Hippocampal formation (tissue), 2 donors: ENCODE measurements around the gene PI4KB.
"Not testable (repeated sequence)": the region's sequence is repeated elsewhere in the genome, so short reads cannot be mapped to it uniquely, and the experiment has no call there.

Source experiments
- DNase-seq, 2 donors: peaks; one replicate each; lab custom pipeline; 2025; lab: John Stamatoyannopoulos, UW

PI4KB gene

GRCh38 chr1:151327223-151327902 lies at the start of gene PI4KB:
PI4KB (minus strand) TSS chr1:151327416; CDS start chr1:151316481, 10,935 bp downstream.
- DNase-seq, result peak; percentile 91 to 99

GRCh38 chr1:151373196-151373595 lies 46.0 kb upstream of the PI4KB start:
- no peak for DNase-seq

- DNase-seq, result peak; percentile 28 to 37
These were observed 45.1 kb upstream of the PI4KB start, which contains the start of gene SELENBP1 for GRCh38 chr1:151372058-151372934. SELENBP1 (minus strand) TSS chr1:151372705; CDS start chr1:151372641, 64 bp downstream.

- peak; percentile 31 to 57 for DNase-seq
These were observed 44.3 kb upstream of the PI4KB start for GRCh38 chr1:151371370-151372057.

- no peak for DNase-seq
These were observed 43.1 kb upstream of the PI4KB start for GRCh38 chr1:151370211-151370911.

GRCh38 chr1:151369621-151370048 lies 42.4 kb upstream of the PI4KB start:
- no peak for DNase-seq

GRCh38 chr1:151369302-151369610 lies 42.0 kb upstream of the PI4KB start:
- no peak for DNase-seq

- no peak for DNase-seq
These were observed 41.4 kb upstream of the PI4KB start for GRCh38 chr1:151368393-151369301.

- DNase-seq, result no peak
These were observed 40.6 kb upstream of the PI4KB start for GRCh38 chr1:151367658-151368392.

GRCh38 chr1:151364996-151365395 lies 37.8 kb upstream of the PI4KB start:
- DNase-seq, result no peak

GRCh38 chr1:151362308-151363155 lies 35.3 kb upstream of the PI4KB start:
- DNase-seq, result no peak

- DNase-seq, result no peak
These were observed 34.7 kb upstream of the PI4KB start for GRCh38 chr1:151361883-151362282.

- no peak for DNase-seq
These were observed 29.5 kb upstream of the PI4KB start for GRCh38 chr1:151356696-151357095.

- DNase-seq, result no peak
These were observed 25.0 kb upstream of the PI4KB start for GRCh38 chr1:151352021-151352718.

- DNase-seq, result not testable (repeated sequence)
These were observed 23.1 kb upstream of the PI4KB start for GRCh38 chr1:151350323-151350722.

- no peak for DNase-seq
These were observed 20.5 kb upstream of the PI4KB start for GRCh38 chr1:151347523-151348246.

- DNase-seq, result peak; percentile 90 to 96
These were observed 19.7 kb upstream of the PI4KB start, which contains the start of gene RFX5 for GRCh38 chr1:151346769-151347522. RFX5 (minus strand) TSS chr1:151347252; CDS start chr1:151346320, 932 bp downstream.
